PC-9 (cell line): ENCODE data around the gene CHSY1.

Experiments
- CTCF ChIP-seq: fragments of 200-600 bp; sonication (generic); conservative IDR thresholded peaks from 2 replicates; pipeline ENCODE4 v1.6.1; 2017; ENCODE audit warnings: mixed run types, antibody characterized with exemption, mild to moderate bottlenecking, moderate library complexity
- EZH2 ChIP-seq: fragments of 200-600 bp; sonication (generic); IDR thresholded peaks from 2 replicates; pipeline ENCODE4 v1.8.0; 2017; ENCODE audit warnings: antibody characterized with exemption, low read depth

GRCh38 chr15:101148881-101149664, 102.8 kb downstream of the CHSY1 start:
- no peak for TF ChIP-seq CTCF
- TF ChIP-seq EZH2: no peak
